NT2/D1 (cell line): ENCODE results near the gene SERPINE1.

ENCODE experiments used
- SUZ12 ChIP-seq: IDR thresholded peaks from 2 replicates; pipeline ENCODE4 v1.6.1; 2011; ENCODE audit not compliant: insufficient read length, insufficient read depth; ENCODE audit errors: extremely low read depth
- YY1 ChIP-seq: IDR thresholded peaks from 2 replicates; pipeline ENCODE4 v1.6.1; 2011; ENCODE audit not compliant: insufficient read length, insufficient read depth
- ZNF274 ChIP-seq: IDR thresholded peaks from 2 replicates; pipeline ENCODE4 v1.6.1; 2011; ENCODE audit warnings: mild to moderate bottlenecking, low read depth, low read length

DNA sequence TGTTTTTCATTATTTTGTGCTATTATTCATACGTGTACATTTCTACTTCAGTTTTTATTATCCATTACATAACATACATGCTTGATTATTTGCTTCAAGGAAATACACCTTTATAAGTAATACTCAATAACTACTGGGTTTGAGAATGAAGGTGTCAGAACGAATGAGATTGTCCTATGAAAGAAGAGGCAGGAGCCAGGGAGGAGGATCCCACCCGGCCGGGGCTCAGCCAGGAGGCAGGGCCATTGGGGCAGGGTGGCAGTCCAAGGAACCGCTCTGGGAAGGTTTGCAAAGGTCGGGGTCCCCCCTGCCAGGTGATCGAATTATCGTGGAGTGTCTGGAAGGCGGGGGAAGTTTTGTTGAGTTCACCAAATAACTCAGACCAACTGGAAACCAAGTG, 32.5 kb upstream of the SERPINE1 start:
- TF ChIP-seq SUZ12: no peak
- TF ChIP-seq YY1: no peak
- no peak for TF ChIP-seq ZNF274
